GM12878 (cell line): ENCODE results near the gene NRXN3. TPM values are rescaled to one million over a fixed set of nuclear protein-coding genes. Genes with fewer than 3 reads are reported as not detected.

Experiments
- ATAC-seq: fragments of 200-7000 bp; cut with Tn5 transposase; 3 replicates; pipeline ENCODE4 v1.9.1; 2020; ENCODE audit warnings: mild to moderate bottlenecking, moderate library complexity
- BruUV-seq: library from RNA; stranded (reverse); fragments of 400-500 nt; replicated peaks from 2 replicates; lab custom pipeline; 2021; lab: Mats Ljungman, UMichigan
- CTCF ChIA-PET: fragments of 300-600 bp; sonication (Branson Sonifier 250); formaldehyde crosslinking; extraction: SDS; loops from one replicate; lab custom pipeline; 2021; ENCODE audit warnings: inconsistent platforms; lab: Yijun Ruan, JAX
- POLR2A ChIA-PET: fragments of 350-600 bp; formaldehyde crosslinking; extraction: SDS; loops from one replicate; lab custom pipeline; 2021; ENCODE audit warnings: inconsistent platforms; lab: Charles Lee
- RAD21 ChIA-PET: fragments of 300-600 bp; sonication (Branson Sonifier 250); formaldehyde crosslinking; loops from one replicate; lab custom pipeline; 2023; ENCODE audit warnings: antibody characterized with exemption; ENCODE audit not compliant: unreplicated experiment; lab: Charles Lee
- SMC1A ChIA-PET: fragments of 300-600 bp; sonication (Branson Sonifier 250); formaldehyde crosslinking; loops from one replicate; lab custom pipeline; 2023; ENCODE audit not compliant: unreplicated experiment, uncharacterized antibody; lab: Charles Lee
- DNase-seq: peaks from one replicate; pipeline ENCODE4 v3.0.0-alpha.2; 2011; ENCODE audit warnings: low read depth, low spot score
- FAIRE-seq: peaks from 3 replicates; lab custom pipeline; 2011; peaks lifted over from hg19 to GRCh38; lab: Jason Lieb, UNC
- H2AFZ ChIP-seq: 2 replicates; pipeline ENCODE4 v1.6.0; 2011; ENCODE audit warnings: low read depth, low read length, control low read depth; ENCODE audit not compliant: control insufficient read depth
- H3K27ac ChIP-seq: 2 replicates; pipeline ENCODE4 v1.5.1; 2011; ENCODE audit warnings: control low read depth; ENCODE audit not compliant: control insufficient read depth, insufficient read depth
- H3K27me3 ChIP-seq, 2 experiments: replicated peaks in 1 of 2; 2 replicates each; pipeline versions ENCODE4 v1.6.0 to v1.6.1; 2011; ENCODE audit warnings: low read length in 1 of 2; ENCODE audit not compliant: control insufficient read depth in 2 of 2, insufficient read depth in 2 of 2
- H3K36me3 ChIP-seq, 2 experiments: 2 replicates each; pipeline ENCODE4 v1.5.1; 2011; ENCODE audit warnings: low read length in 1 of 2; ENCODE audit not compliant: control insufficient read depth in 2 of 2, insufficient read depth in 2 of 2
- H3K4me1 ChIP-seq: 2 replicates; pipeline ENCODE4 v1.6.1; 2011; ENCODE audit warnings: mild to moderate bottlenecking, low read length, moderate library complexity, mixed read lengths; ENCODE audit not compliant: control insufficient read depth, insufficient read depth
- H3K4me2 ChIP-seq: 2 replicates; pipeline ENCODE4 v1.6.0; 2011; ENCODE audit warnings: control low read depth; ENCODE audit not compliant: control insufficient read depth, insufficient read depth
- H3K4me3 ChIP-seq: fragments of 200-600 bp; sonication (generic); 2 replicates; pipeline ENCODE4 v1.5.1; 2016
- H3K79me2 ChIP-seq: 2 replicates; pipeline ENCODE4 v1.6.0; 2011; ENCODE audit warnings: low read length; ENCODE audit not compliant: control insufficient read depth, insufficient read depth
- H3K9ac ChIP-seq: 2 replicates; pipeline ENCODE4 v1.8.0; 2011; ENCODE audit warnings: low read length, control low read depth, mixed read lengths; ENCODE audit not compliant: control insufficient read depth, insufficient read depth
- H3K9me3 ChIP-seq: replicated peaks from 3 replicates; pipeline ENCODE4 v1.5.1; 2011; ENCODE audit warnings: mild to moderate bottlenecking, low read length; ENCODE audit not compliant: control insufficient read depth, insufficient read depth
- H4K20me1 ChIP-seq: 2 replicates; pipeline ENCODE4 v1.6.0; 2011; ENCODE audit not compliant: control insufficient read depth, insufficient read depth
- ATF7 ChIP-seq: fragments of 450-650 bp; IDR thresholded peaks from 2 replicates; pipeline ENCODE4 v1.6.1; 2016; ENCODE audit warnings: low read depth, mild to moderate bottlenecking
- BMI1 ChIP-seq: fragments of 450-650 bp; IDR thresholded peaks from 2 replicates; pipeline ENCODE4 v1.6.1; 2016; ENCODE audit warnings: mild to moderate bottlenecking, moderate library complexity, borderline replicate concordance
- CBFB ChIP-seq: IDR thresholded peaks from 2 replicates; pipeline ENCODE4 v1.6.1; 2016; ENCODE audit warnings: antibody characterized with exemption, low read depth
- CBX5 ChIP-seq: sonication (generic); IDR thresholded peaks from 2 replicates; pipeline ENCODE4 v1.6.1; 2016; ENCODE audit warnings: low read depth, moderate library complexity, mild to moderate bottlenecking, inconsistent platforms
- CTCF ChIP-seq, 3 experiments: IDR thresholded peaks in 2 of 3; conservative IDR thresholded peaks in 1 of 3; 2 replicates each; pipeline ENCODE4 v1.5.1; 2011; ENCODE audit warnings: low read depth in 3 of 3, low read length in 3 of 3, mild to moderate bottlenecking in 3 of 3, control low read depth in 2 of 3, moderate library complexity in 2 of 3, inconsistent platforms in 1 of 3, mixed read lengths in 1 of 3; ENCODE audit not compliant: control insufficient read depth in 2 of 3, insufficient read depth in 1 of 3; ENCODE audit errors: extremely low read depth in 1 of 3
- EED ChIP-seq: sonication (generic); IDR thresholded peaks from 2 replicates; pipeline ENCODE4 v1.6.1; 2016; ENCODE audit warnings: antibody characterized with exemption, low read depth
- HSF1 ChIP-seq: fragments of 150-350 bp; IDR thresholded peaks from 2 replicates; pipeline ENCODE4 v1.6.1; 2014; ENCODE audit warnings: mild to moderate bottlenecking, low read depth, low read length
- PKNOX1 ChIP-seq: fragments of 450-650 bp; IDR thresholded peaks from 2 replicates; pipeline ENCODE4 v1.6.1; 2016; ENCODE audit warnings: mild to moderate bottlenecking
- RELA ChIP-seq: fragments of 450-650 bp; IDR thresholded peaks from 2 replicates; pipeline ENCODE4 v1.8.0; 2014; ENCODE audit warnings: borderline replicate concordance; ENCODE audit not compliant: partially characterized antibody
- RFX5 ChIP-seq: IDR thresholded peaks from 2 replicates; pipeline ENCODE4 v1.6.1; 2011; ENCODE audit warnings: low read depth, low read length, improper control_type of control experiment
- SMAD5 ChIP-seq: IDR thresholded peaks from 2 replicates; pipeline ENCODE4 v1.6.1; 2016; ENCODE audit warnings: antibody characterized with exemption, low read depth
- SMARCA5 ChIP-seq: fragments of 450-650 bp; IDR thresholded peaks from 2 replicates; pipeline ENCODE4 v1.6.1; 2017; ENCODE audit warnings: mild to moderate bottlenecking
- STAT3 ChIP-seq: IDR thresholded peaks from 2 replicates; pipeline ENCODE4 v1.6.1; 2011; ENCODE audit warnings: low read depth, low read length, improper control_type of control experiment
- ZNF24 ChIP-seq: fragments of 450-650 bp; IDR thresholded peaks from 2 replicates; pipeline ENCODE4 v1.6.1; 2017; ENCODE audit warnings: antibody characterized with exemption, mild to moderate bottlenecking
- WGBS: methylation state at CpG from one replicate; pipeline ENCODE4 v1.1.6; 2016; ENCODE audit warnings: low lambda C conversion rate; ENCODE audit not compliant: insufficient replicate concordance, insufficient coverage; ENCODE audit errors: missing lambda C conversion rate; 5-methylcytosine and 5-hydroxymethylcytosine counted together
- in situ Hi-C: fragments of 300-500 bp; cut with MboI; formaldehyde crosslinking; loops from 9 replicates; pipeline ENCODE4 v1.14.3; 2018; ENCODE audit warnings: mixed read lengths
- intact Hi-C: fragments of 100-400 bp; cut with micrococcal nuclease; formaldehyde crosslinking; loops from one replicate; pipeline ENCODE4 v1.14.2; 2022; ENCODE audit not compliant: unreplicated experiment
- polyA plus RNA-seq, 11 experiments: library from polyadenylated mRNA; depleted of rRNA in 4 of 11; unstranded in 6 of 11; stranded (reverse) in 5 of 11; fragments of >200 nt; fragmentation: Nextera tagmentation in 4 of 11; fragmentation: Illumina TruSeq in 1 of 11; extraction: Ambion mirVana in 4 of 11; extraction: Trizol in 1 of 11; gene quantifications; 1 replicate in 1 of 11; 2 replicates in 10 of 11; pipeline versions ENCODE4 v1.2.1 to v1.2.3, GENCODE V29; 2011 to 2016; ENCODE audit warnings: inconsistent platforms in 2 of 11, missing spikeins in 2 of 11, low read depth in 1 of 11
- total RNA-seq, 4 experiments: library from RNA; depleted of rRNA in 3 of 4; stranded (reverse); fragments of >200 nt in 3 of 4; fragmentation: Illumina TruSeq in 1 of 4; extraction: Trizol in 1 of 4; gene quantifications; 2 replicates each; pipeline versions ENCODE4 v1.2.1 to v1.2.3, GENCODE V29; 2013 to 2021
- TF ChIP-seq, protein P1 (sequence below): fragments of 450-650 bp; IDR thresholded peaks from 2 replicates; pipeline ENCODE4 v1.6.1; 2014; ENCODE audit warnings: mild to moderate bottlenecking

The NRXN3 gene
- total and polyA plus RNA-seq, 10 of the 15 experiments (the other 5 are each of a cell fraction or from before 2014, with no cell fraction given): 0.52 to 3.3 (median 1.4) TPM

DNA sequence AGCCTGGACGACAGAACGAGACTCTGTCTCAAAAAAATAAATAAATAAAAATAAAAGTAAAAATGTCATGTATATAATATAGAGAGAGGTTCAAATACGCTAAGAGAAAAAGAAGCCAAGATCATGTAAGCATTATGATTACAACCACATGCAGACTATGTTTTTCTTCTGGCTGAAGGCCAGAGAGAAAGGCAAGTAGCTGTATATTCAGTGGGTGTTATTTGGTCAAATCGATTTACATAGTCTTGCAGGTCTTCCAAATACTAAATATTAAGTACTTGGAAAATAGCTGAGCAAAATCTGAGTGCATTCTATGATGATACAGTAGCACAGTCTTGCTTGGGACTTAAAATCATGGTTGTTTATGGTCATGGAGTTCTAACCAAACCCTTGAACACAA lies 1283.1 kb downstream of the NRXN3 start:
- no peak for ATAC-seq

More for the DNA sequence above, 1283.1 kb downstream of the NRXN3 start:
- TF ChIP-seq ATF7 (no peak), SMAD5 (no peak), SMARCA5 (no peak), HSF1 (no peak), RELA (no peak), CTCF (IDR thresholded peaks at IDR 0.05 in 2 of 3, conservative IDR thresholded peaks at IDR 0.05 in 1 of 3; ENCODE audit: control insufficient read depth in 2 of 3, extremely low read depth in 1 of 3, insufficient read depth in 1 of 3, low read depth in 3 of 3, low read length in 3 of 3) (no peak), STAT3 (no peak), CBX5 (no peak), RFX5 (no peak), ZNF24 (no peak), CBFB (no peak), PKNOX1 (no peak), BMI1 (no peak), EED (no peak)
- TF ChIP-seq, protein P1, sequence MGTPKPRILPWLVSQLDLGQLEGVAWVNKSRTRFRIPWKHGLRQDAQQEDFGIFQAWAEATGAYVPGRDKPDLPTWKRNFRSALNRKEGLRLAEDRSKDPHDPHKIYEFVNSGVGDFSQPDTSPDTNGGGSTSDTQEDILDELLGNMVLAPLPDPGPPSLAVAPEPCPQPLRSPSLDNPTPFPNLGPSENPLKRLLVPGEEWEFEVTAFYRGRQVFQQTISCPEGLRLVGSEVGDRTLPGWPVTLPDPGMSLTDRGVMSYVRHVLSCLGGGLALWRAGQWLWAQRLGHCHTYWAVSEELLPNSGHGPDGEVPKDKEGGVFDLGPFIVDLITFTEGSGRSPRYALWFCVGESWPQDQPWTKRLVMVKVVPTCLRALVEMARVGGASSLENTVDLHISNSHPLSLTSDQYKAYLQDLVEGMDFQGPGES: no peak
- WGBS: 23% methylated on average over 4 of the region's 4 CpGs
- Histone ChIP-seq H4K20me1 (no peaks in the 10 kb centered on the region), H3K79me2 (no peaks in the 10 kb centered on the region), H3K4me1 (no peaks in the 10 kb centered on the region), H2AFZ (no peak overlapping the region), H3K4me3 (no peak overlapping the region), H3K9me3 (no peaks in the 10 kb centered on the region), H3K36me3 (no peaks in the 10 kb centered on the region), H3K27ac (no peak overlapping the region), H3K4me2 (no peak overlapping the region), H3K27me3 (no peaks in the 10 kb centered on the region), H3K9ac (no peak overlapping the region)
- ChIA-PET CTCF (no interaction called here), RAD21 (no interaction called here), SMC1A (no interaction called here), POLR2A (no interaction called here)
- DNase-seq (no peak), FAIRE-seq (no peak)
- in situ Hi-C loops: no loop called here
- intact Hi-C loops: no loop called here
- no TSS peak for BruUV-seq
